GM12801 (cell line): ENCODE measurements around the gene RPTOR.

Source experiments
- CTCF ChIP-seq: IDR thresholded peaks from one replicate; pipeline ENCODE4 v1.5.1; 2011; ENCODE audit warnings: control low read depth; ENCODE audit not compliant: insufficient read length; ENCODE audit errors: extremely low read depth

RPTOR gene

GRCh38 chr17:80719449-80719848, 174.8 kb downstream of the RPTOR start:
- no peak for TF ChIP-seq CTCF

GRCh38 chr17:80720610-80721577, 176.3 kb downstream of the RPTOR start:
- no peak for TF ChIP-seq CTCF

GRCh38 chr17:80722661-80723060, 178.0 kb downstream of the RPTOR start:
- no peak for TF ChIP-seq CTCF

- no peak for TF ChIP-seq CTCF
Observed at GRCh38 chr17:80724775-80725266, 180.2 kb downstream of the RPTOR start.

- TF ChIP-seq CTCF, result no peak
Observed at GRCh38 chr17:80725517-80725916, 180.9 kb downstream of the RPTOR start.

GRCh38 chr17:80726558-80727408, 182.1 kb downstream of the RPTOR start:
- no peak for TF ChIP-seq CTCF

GRCh38 chr17:80727409-80727755, 182.7 kb downstream of the RPTOR start:
- TF ChIP-seq CTCF, result no peak
